ENCODE measurements around the gene HAUS8. TPM values are rescaled to one million over a fixed set of nuclear protein-coding genes. Genes with fewer than 3 reads are reported as not detected.
"Not testable (repeated sequence)": the region's sequence is repeated elsewhere in the genome, so short reads cannot be mapped to it uniquely, and the experiment has no call there.

Gene HAUS8
- total RNA-seq, 1 donor from 2014 or later: 9.9 TPM

DNA sequence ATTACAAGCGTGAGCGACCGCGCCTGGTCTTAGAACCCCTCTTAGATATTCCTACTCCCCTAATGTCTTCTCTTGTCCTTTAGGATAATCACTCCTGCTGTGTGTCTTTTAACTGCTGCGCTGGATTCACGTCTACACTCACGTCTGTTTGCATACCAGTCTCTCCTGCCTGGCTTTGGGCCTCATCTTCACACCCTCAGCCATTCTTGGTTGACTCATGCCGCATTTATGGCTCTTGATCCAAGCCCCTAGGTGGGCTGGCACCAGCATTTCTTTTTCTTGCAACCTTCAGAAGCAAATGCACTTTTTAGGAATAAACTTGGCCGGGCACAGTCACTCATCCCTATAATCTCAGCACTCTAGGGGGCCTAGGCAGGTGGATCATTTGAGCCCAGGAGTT is 23.1 kb upstream of the HAUS8 start:
- TF ChIP-seq, protein P1, sequence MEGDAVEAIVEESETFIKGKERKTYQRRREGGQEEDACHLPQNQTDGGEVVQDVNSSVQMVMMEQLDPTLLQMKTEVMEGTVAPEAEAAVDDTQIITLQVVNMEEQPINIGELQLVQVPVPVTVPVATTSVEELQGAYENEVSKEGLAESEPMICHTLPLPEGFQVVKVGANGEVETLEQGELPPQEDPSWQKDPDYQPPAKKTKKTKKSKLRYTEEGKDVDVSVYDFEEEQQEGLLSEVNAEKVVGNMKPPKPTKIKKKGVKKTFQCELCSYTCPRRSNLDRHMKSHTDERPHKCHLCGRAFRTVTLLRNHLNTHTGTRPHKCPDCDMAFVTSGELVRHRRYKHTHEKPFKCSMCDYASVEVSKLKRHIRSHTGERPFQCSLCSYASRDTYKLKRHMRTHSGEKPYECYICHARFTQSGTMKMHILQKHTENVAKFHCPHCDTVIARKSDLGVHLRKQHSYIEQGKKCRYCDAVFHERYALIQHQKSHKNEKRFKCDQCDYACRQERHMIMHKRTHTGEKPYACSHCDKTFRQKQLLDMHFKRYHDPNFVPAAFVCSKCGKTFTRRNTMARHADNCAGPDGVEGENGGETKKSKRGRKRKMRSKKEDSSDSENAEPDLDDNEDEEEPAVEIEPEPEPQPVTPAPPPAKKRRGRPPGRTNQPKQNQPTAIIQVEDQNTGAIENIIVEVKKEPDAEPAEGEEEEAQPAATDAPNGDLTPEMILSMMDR (IDR thresholded peaks at IDR 0.05; ENCODE audit: insufficient read depth, low read length, poor library complexity, severe bottlenecking): no peak
- no peak overlapping the region for H3K4me3 ChIP-seq (ENCODE audit: low read depth, low read length)
- no peak for DNase-seq (ENCODE audit: low read depth)
- peaks cover 2% of the 10 kb centered on the region for H3K36me3 ChIP-seq (ENCODE audit: control insufficient read depth, insufficient read depth, low read length)
- no peaks in the 10 kb centered on the region for H3K27me3 ChIP-seq (ENCODE audit: control insufficient read depth, insufficient read depth, low read length)

DNA sequence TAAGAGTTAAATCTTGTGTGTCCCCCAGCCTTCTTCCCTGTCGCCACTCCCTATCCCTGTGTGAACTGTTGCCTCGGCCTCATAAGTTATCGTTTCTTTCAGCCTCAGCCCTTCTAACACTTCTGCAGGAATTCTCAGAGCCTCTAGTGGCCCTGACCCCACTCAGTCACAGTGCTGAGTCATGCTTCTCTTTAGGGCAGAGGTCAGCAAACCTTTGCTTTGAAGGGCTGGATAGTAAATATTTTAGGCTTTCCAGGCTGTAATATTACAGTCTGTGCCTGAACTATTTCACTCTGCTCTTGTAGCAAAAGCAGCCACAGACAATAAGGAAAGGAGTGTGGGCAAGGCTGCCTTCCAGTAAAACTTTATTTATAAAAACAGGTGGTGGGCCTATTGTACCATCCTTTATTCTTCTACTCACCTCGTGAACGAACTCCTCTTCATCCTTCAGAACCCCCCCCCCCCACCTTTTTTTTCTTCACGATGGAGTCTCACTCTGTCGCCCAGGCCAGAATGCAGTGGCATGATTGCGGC is 22.4 kb upstream of the HAUS8 start:
- Histone ChIP-seq H3K36me3 (ENCODE audit: control insufficient read depth, insufficient read depth, low read length) (peaks cover 2% of the 10 kb centered on the region), H3K27me3 (ENCODE audit: control insufficient read depth, insufficient read depth, low read length) (no peaks in the 10 kb centered on the region), H3K4me3 (ENCODE audit: low read depth, low read length) (no peak overlapping the region)
- no peak for DNase-seq (ENCODE audit: low read depth)
- TF ChIP-seq, protein P1 (IDR thresholded peaks at IDR 0.05; ENCODE audit: insufficient read depth, low read length, poor library complexity, severe bottlenecking): no peak

DNA sequence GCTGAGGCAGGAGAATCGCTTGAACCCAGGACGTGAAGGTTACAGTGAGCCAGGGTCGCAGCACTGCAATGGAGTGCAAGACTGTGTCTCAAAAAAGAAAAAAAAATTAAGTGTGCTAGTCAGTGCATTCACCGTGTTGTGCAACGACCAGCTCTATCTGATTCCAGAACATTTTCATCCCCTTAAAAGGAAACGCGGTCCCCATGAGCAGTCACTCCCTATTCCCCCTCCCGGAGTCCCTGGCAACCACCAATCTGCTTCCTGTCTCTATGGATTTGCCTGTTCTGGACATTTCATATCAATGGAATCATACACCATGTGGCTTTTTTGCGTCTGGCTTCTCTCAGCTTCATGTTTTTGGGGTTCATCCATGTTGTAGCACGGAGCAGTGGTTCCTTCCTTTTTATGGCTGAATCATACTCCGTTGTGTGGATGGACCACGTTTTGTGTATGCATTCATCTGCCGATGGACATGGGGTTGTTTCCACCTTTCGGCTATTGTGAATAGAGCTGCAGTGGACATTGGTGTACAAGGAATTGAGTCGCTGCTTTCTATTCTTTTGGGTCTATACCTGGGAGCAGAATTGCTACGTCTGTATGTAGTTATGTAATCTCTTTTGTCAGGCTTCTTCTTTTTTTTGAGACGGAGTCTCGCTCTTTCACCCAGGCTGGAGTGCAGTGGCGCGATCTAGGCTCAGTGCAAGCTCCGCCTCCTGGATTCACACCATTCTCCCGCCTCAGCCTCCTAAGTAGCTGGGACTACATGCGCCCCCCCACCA is 20.1 kb upstream of the HAUS8 start:
- Histone ChIP-seq H3K4me3 (ENCODE audit: low read depth, low read length) (no peak overlapping the region), H3K36me3 (ENCODE audit: control insufficient read depth, insufficient read depth, low read length) (no peaks in the 10 kb centered on the region), H3K27me3 (ENCODE audit: control insufficient read depth, insufficient read depth, low read length) (no peaks in the 10 kb centered on the region)
- TF ChIP-seq, protein P1 (IDR thresholded peaks at IDR 0.05; ENCODE audit: insufficient read depth, low read length, poor library complexity, severe bottlenecking): no peak
- DNase-seq (ENCODE audit: low read depth): no peak

DNA sequence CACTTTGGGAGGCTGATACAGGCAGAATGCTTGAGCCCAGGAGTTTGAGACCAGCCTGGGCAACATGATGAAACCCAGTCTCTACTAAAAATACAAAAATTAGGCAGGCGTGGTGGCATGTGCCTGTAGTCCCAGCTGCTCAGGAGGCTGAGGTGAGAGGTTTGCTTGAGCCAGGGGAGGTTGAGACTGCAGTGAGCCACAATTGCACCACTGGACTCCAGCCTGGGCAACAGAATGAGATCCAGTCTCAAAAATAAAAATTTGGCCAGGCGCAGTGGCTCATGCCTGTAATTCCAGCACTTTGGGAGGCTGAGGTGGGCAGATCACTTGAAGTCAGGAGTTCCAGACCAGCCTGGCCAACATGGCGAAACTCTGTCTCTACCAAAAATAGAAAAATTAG is 19.4 kb upstream of the HAUS8 start:
- H3K4me3 ChIP-seq (ENCODE audit: low read depth, low read length); H3K36me3 ChIP-seq (ENCODE audit: control insufficient read depth, insufficient read depth, low read length); H3K27me3 ChIP-seq (ENCODE audit: control insufficient read depth, insufficient read depth, low read length): not testable (repeated sequence)

DNA sequence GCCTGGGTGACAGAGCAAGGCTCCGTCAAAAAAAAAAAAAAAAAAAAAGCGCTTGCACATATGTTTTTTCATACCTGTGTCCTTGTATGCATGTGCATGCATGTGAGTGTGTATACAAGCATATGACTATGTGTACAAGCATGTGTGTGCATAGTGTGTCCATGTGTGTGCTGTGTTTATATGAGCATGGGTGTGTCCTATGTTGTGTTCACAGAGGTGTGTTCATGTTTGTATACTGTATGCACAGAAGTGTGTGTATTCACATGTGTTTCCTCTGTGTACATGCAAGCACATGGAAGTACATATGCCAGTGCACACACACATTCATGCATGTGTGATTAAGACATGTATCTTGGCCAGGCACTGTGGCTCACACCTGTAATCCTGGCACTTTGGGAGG is 17.4 kb upstream of the HAUS8 start:
- TF ChIP-seq, protein P1 (IDR thresholded peaks at IDR 0.05; ENCODE audit: insufficient read depth, low read length, poor library complexity, severe bottlenecking): no peak
- Histone ChIP-seq H3K36me3 (ENCODE audit: control insufficient read depth, insufficient read depth, low read length) (no peaks in the 10 kb centered on the region), H3K27me3 (ENCODE audit: control insufficient read depth, insufficient read depth, low read length) (no peaks in the 10 kb centered on the region), H3K4me3 (ENCODE audit: low read depth, low read length) (no peak overlapping the region)
- no peak for DNase-seq (ENCODE audit: low read depth)

More for the DNA sequence above, 19.4 kb upstream of the HAUS8 start:
- not testable (repeated sequence) for DNase-seq (ENCODE audit: low read depth)

DNA sequence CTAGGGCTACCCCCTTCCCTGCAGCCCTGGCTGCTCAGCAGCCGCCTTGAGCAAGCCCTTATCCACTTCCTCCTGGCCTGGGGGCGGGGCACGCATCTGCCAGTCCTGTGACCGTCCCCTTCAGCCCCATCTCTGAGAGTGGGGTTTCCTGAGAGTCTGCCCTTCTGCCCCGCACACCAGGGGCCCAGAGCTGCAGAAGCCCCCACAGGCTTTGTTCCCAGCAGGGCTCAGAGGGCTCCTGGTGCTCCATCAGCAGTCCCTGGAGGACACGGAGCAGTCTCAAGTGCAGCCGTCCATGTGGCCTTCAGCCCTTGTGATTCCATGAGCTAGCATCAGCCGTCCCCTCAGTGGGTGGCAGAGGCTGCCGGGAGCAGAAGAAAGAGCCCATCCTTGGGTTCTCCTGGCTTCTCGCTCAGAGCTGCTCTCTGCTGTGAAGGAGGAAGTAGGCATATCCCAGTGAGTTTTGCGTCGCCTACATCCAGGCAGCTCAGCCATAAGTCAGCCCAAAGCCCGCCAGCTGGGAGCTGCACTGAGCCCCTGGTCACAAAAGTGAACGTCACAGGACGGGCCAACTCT is 16.6 kb upstream of the HAUS8 start:
- H3K27me3 ChIP-seq (ENCODE audit: control insufficient read depth, insufficient read depth, low read length): no peaks in the 10 kb centered on the region
- H3K4me3 ChIP-seq (ENCODE audit: low read depth, low read length): no peak overlapping the region
- DNase-seq (ENCODE audit: low read depth): no peak
- H3K36me3 ChIP-seq (ENCODE audit: control insufficient read depth, insufficient read depth, low read length): no peaks in the 10 kb centered on the region
- TF ChIP-seq, protein P1 (IDR thresholded peaks at IDR 0.05; ENCODE audit: insufficient read depth, low read length, poor library complexity, severe bottlenecking): no peak

Data from kidney epithelial cell (primary cell).